ENCODE data around the gene RAB1B. TPM values are rescaled to one million over a fixed set of nuclear protein-coding genes. Genes with fewer than 3 reads are reported as not detected.

RAB1B gene
- total and polyA plus RNA-seq, 4 donors, result 40.4 to 83.0 (median 51.3) TPM

GRCh38 chr11:66286699-66287098, 18.3 kb downstream of the RAB1B start:
- no peak for TF ChIP-seq RXRA (IDR thresholded peaks at IDR 0.05)
- TF ChIP-seq, protein P1, sequence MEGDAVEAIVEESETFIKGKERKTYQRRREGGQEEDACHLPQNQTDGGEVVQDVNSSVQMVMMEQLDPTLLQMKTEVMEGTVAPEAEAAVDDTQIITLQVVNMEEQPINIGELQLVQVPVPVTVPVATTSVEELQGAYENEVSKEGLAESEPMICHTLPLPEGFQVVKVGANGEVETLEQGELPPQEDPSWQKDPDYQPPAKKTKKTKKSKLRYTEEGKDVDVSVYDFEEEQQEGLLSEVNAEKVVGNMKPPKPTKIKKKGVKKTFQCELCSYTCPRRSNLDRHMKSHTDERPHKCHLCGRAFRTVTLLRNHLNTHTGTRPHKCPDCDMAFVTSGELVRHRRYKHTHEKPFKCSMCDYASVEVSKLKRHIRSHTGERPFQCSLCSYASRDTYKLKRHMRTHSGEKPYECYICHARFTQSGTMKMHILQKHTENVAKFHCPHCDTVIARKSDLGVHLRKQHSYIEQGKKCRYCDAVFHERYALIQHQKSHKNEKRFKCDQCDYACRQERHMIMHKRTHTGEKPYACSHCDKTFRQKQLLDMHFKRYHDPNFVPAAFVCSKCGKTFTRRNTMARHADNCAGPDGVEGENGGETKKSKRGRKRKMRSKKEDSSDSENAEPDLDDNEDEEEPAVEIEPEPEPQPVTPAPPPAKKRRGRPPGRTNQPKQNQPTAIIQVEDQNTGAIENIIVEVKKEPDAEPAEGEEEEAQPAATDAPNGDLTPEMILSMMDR (IDR thresholded peaks at IDR 0.05; ENCODE audit: low read depth, low read length, missing input control), result no peak
- TF ChIP-seq EGR1 (IDR thresholded peaks at IDR 0.05; ENCODE audit: low read depth in 2 of 2), result no peak
- TF ChIP-seq, protein P2, sequence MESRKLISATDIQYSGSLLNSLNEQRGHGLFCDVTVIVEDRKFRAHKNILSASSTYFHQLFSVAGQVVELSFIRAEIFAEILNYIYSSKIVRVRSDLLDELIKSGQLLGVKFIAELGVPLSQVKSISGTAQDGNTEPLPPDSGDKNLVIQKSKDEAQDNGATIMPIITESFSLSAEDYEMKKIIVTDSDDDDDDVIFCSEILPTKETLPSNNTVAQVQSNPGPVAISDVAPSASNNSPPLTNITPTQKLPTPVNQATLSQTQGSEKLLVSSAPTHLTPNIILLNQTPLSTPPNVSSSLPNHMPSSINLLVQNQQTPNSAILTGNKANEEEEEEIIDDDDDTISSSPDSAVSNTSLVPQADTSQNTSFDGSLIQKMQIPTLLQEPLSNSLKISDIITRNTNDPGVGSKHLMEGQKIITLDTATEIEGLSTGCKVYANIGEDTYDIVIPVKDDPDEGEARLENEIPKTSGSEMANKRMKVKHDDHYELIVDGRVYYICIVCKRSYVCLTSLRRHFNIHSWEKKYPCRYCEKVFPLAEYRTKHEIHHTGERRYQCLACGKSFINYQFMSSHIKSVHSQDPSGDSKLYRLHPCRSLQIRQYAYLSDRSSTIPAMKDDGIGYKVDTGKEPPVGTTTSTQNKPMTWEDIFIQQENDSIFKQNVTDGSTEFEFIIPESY (IDR thresholded peaks at IDR 0.05), result no peak
- no peak for TF ChIP-seq REST (IDR thresholded peaks at IDR 0.05)
- TF ChIP-seq GABPA (IDR thresholded peaks at IDR 0.05 in 1 of 2, conservative IDR thresholded peaks at IDR 0.05 in 1 of 2), result no peak
- TF ChIP-seq, protein P3, sequence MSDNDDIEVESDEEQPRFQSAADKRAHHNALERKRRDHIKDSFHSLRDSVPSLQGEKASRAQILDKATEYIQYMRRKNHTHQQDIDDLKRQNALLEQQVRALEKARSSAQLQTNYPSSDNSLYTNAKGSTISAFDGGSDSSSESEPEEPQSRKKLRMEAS (IDR thresholded peaks at IDR 0.05), result no peak
- TF ChIP-seq NR2F2 (IDR thresholded peaks at IDR 0.05), result no peak
- no peak for TF ChIP-seq FOXA2 (IDR thresholded peaks at IDR 0.05)
- TF ChIP-seq HNF4A (conservative IDR thresholded peaks at IDR 0.05), result no peak
- no peak for TF ChIP-seq TAF1 (conservative IDR thresholded peaks at IDR 0.05)
- no peak for TF ChIP-seq FOXA1 (IDR thresholded peaks at IDR 0.05)
- TF ChIP-seq, protein P4, sequence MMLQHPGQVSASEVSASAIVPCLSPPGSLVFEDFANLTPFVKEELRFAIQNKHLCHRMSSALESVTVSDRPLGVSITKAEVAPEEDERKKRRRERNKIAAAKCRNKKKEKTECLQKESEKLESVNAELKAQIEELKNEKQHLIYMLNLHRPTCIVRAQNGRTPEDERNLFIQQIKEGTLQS (IDR thresholded peaks at IDR 0.05), result no peak
- no peak for TF ChIP-seq JUND (IDR thresholded peaks at IDR 0.05)
- no peak for TF ChIP-seq HNF4G (IDR thresholded peaks at IDR 0.05)
- no peak for TF ChIP-seq YY1 (IDR thresholded peaks at IDR 0.05)
- TF ChIP-seq SP1 (IDR thresholded peaks at IDR 0.05), result no peak
- WGBS, result 91% methylated on average over 5 of the region's 5 CpGs
- Histone ChIP-seq H3K9ac (ENCODE audit: low read depth in 1 of 2, low read length in 2 of 2) (no peak overlapping the region), H3K4me1 (ENCODE audit: control insufficient read depth in 4 of 4, insufficient read depth in 4 of 4, low read length in 3 of 4) (peaks cover 13 to 50% (median 39%) of the 10 kb centered on the region in 4 donors), H3K27ac (ENCODE audit: low read depth in 1 of 2, low read length in 2 of 2) (no peak overlapping the region), H3K4me3 (ENCODE audit: low read depth in 1 of 3, low read length in 3 of 3) (no peak overlapping the region), H3K9me3 (ENCODE audit: control insufficient read depth in 4 of 4, low read length in 3 of 4) (no peaks in the 10 kb centered on the region), H3K36me3 (ENCODE audit: control insufficient read depth in 4 of 4, insufficient read depth in 3 of 4, low read depth in 1 of 4, low read length in 3 of 4) (peaks cover 0 to 5% (median 4%) of the 10 kb centered on the region in 4 donors), H3K27me3 (ENCODE audit: control insufficient read depth in 4 of 4, insufficient read depth in 4 of 4, low read length in 3 of 4) (no peaks in the 10 kb centered on the region)
- no peak for DNase-seq (ENCODE audit: low spot score)
